Measurements from ENCODE around the gene PRKCH.
A peak's percentile ranks its signal among the peaks of the same experiment; 100 is the strongest.
"Not testable (repeated sequence)": the region's sequence is repeated elsewhere in the genome, so short reads cannot be mapped to it uniquely, and the experiment has no call there.

PRKCH gene

DNA sequence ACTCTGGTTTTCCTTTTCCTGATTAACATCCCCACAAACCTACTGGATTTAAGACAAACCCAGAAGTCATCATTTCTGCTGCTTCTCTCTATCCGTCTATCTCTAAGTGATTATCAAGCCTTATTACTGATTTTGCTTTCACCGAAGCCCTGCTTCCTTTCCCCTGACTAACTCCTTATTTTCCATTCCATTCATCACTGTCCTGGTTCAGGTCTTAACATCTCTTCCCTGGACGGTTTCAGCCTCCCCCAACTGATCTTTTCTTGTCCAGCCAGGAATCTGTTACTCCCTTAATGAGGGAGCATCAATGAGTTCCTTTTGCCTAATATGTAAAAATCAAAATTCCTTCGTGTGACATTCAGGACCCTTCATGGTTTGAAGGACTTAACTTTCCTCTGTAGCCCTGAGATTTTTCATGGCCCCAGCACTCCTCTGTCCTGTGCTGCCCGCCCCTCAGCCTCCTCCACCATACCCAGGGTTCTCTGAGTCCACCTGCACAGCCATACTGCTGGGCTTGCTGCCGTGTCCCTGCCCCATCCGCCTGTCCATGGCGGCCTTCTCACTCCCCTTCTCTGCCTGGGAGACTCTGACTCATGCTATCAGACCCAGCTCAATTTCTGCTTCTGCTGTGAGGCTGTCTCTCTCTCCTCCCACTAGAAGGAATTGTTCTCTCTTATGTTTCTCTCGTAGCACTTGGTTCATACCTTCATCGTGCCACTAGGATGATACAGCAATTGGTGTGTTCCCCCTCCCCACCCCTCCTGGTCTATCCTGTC lies 206.1 kb downstream of the PRKCH start:
- intact Hi-C loops (cut with DNase I): no loop called here

DNA sequence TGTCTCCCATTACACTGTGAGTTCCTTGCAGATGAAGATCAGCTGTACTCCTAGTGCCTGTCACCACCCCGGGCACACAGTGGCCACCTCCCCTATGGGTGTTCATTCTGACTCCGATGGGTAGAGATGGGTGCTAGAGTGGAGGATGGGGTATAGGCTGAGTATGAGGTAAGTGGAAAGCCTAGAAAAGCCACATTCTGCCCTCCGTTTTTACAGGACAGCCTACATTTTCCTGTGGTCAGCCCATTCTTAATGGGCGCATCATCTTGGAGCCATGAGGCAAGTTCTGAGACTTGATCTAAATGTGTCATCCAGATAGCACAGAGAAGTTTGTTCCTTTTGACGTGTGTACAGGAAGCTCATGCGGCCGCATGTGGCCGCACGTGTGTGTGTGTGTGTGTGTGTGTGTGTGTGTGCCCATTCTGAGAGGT lies 207.2 kb downstream of the PRKCH start:
- DNase-seq: no peak
- intact Hi-C loops (cut with DNase I): no loop called here

More for the DNA sequence above, 206.1 kb downstream of the PRKCH start:
- peak in 5 of 42 donors; percentile 14 to 65 (median 53) for DNase-seq

DNA sequence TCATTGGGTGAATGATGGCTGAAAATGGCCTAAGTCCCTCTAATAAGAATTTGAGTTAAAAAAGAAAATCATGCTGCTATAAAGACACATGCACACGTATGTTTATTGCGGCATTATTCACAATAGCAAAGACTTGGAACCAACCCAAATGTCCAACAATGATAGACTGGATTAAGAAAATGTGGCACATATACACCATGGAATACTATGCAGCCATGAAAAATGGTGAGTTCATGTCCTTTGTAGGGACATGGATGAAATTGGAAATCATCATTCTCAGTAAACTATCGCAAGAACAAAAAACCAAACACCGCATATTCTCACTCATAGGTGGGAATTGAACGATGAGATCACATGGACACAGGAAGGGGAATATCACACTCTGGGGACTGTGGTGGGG lies 208.0 kb downstream of the PRKCH start:
- DNase-seq; intact Hi-C loops (cut with DNase I): not testable (repeated sequence)

DNA sequence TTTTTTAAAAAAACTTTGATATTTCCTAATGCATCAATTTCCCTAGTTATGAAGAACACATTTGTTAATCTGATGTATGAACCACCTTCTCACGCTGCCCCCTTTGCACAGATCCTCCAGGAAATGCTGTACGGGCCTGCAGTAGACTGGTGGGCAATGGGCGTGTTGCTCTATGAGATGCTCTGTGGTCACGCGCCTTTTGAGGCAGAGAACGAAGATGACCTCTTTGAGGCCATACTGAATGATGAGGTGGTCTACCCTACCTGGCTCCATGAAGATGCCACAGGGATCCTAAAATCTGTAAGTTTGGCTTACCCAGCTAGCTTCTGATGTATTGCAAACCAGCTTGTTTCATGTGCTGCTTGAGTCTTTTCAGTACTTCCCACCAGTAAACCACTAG lies 208.9 kb downstream of the PRKCH start:
- DNase-seq: no peak
- intact Hi-C loops (cut with DNase I): no loop called here

DNA sequence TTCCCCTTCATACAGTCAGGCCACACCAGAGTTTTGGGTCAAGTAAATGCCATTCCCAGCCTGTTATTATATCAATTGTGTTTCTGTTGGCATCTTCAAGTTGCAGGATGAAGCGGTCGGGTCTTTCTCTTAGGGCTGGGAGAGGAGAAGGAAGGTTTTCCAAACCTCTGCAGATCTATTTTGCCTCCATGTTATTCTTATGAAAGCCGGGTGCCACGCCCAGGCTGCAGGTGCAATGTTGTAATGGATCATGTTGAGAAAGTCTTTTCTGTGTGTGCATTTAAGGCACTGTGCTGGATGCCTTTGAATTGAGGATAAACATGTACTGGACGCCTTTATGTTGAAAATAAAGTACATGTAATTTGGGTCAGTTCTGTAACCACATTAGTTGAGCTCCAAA lies 209.5 kb downstream of the PRKCH start:
- no peak for DNase-seq
- intact Hi-C loops (cut with DNase I): no loop called here

DNA sequence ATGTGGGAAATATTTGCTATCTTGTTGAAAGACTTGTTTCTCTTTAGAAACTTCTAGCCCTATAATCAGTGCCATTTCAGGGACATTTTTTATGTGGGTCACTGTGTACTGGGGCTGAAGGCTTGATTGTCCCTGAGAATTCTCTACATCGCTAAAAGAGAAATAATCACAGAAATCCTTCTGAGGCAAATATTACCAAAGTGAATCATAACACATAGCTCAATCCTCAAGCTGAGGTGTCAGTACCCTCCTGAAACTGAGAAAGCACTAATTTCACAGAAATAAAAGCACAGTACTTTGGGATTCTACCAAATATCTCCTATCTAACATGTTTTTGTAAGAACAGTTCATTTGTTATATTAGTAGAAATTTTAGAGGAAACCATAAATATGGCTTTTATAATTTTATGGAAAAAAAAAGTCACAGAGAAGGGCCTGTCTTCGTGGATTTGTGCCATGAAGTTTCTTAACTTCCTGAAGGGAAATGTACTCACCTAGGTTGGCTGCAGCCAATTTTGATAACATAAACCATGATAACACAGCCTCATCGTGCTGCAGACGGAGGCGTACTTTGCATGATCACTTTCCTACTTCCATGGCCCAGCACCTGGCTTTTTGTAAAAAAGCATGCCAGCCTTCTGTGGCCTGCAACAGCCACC lies 210.2 kb downstream of the PRKCH start:
- no peak for DNase-seq
- intact Hi-C loops (cut with DNase I): no loop called here

DNA sequence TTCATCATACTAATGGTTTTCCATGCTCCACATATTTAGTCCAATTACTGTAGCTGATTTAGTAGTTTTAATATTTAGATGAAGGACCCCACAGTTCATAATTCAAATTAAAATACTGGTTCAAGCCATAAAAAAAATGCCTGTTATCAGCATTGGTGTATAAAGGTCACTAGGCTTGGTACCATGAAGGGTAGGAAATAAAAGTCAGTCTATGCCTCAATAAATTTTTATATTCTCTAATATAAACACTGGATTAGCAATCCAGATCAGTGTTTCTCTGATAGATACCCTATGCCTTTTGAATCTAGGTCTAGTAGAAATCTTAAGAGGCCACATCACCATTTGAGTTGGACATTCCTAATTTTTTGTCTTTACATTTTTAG lies 210.7 kb downstream of the PRKCH start:
- intact Hi-C loops (cut with DNase I): no loop called here
- DNase-seq: no peak

DNA sequence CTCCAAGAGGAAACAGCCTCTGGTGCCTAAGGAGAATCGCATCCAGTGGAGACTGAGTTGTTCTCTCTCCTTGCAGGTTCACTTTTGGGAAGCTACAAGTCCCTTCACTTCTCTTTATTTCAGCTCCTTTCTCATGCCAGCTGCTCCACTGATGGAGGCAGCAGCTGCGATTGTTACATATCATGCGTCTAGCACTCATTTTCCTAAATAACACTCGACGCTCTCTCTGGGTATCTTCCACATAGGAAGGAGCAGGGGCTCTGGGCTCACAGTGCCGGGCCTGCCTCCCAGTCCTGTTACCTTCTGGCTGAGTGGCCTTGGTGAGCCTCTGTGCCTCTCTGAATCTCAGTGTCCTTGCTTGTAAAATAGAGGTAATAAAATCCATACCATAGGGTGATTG lies 211.4 kb downstream of the PRKCH start:
- intact Hi-C loops (cut with DNase I): no loop called here
- DNase-seq: no peak

DNA sequence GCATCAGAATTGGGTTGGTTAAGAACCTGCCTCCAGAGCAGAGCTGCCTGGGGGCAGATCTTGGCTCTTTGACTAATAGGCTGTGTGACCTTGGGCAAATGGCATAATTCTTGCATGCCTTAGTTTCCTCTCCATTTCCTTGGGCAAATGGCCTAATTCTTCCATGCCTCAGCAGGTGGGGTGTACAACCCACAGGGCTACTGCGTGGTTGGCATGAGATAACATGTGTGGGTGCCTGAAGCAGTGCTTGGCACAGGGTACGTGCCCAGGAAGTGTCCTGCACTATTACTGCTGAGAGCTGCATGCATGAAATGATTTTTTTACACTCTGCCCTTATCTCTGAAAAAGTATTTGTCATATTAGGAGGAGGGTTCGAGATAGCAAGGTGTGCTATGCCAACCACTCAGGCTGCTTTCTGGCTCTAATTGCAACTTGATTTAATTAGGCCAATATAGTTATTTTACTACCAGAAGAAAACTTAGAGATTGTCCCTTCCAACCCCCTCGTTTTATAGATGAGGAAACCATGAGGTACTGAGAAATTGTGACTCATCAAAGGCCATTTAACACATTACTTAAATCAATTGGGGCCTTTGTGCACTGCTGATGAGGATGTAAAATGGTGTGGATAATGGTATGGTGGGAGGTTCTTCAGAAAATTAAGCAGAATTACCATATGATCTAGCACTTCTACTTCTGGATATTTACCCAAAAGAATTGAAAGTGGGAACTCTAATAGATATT lies 212.3 kb downstream of the PRKCH start:
- intact Hi-C loops (cut with DNase I): no loop called here
- DNase-seq: no peak

DNA sequence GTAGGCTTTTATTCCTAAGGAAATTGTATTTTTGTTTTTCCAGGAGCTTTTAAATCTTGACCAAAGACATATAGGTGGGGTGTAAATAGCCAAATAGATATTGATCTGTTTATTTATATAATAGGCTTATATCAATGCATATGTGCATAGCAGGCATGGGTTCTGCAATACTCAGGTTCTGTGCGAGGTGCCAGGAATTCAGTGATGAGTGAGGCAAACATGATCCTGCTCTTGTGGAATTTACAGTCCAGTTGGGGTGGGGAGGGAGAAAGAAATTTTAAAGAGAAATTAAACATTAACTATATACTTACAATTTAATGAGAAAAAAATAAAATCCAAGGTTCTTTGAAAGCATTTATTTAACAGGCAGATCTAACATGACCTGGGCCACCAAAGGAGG lies 213.7 kb downstream of the PRKCH start:
- no peak for DNase-seq
- intact Hi-C loops (cut with DNase I): no loop called here

DNA sequence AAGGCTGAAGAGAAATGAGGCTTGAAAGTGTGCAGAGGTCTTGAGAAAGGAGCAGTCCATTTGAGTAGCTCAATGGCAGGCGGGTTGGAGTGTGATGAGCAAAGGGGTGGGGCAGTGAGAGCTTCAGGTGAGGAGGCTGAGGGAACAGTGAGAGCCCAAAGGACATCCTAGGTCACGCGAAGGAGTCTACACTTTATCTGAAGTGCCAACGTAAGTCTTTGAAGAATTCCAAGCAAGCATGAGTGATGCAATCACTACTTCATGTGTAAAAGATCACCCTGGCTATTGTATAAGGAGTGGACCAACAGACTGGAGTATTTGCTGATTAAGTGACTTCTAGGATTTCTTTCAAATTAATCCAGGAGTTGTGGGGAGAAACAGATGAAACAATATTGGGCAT lies 214.1 kb downstream of the PRKCH start:
- no peak for DNase-seq
- intact Hi-C loops (cut with DNase I): no loop called here

DNA sequence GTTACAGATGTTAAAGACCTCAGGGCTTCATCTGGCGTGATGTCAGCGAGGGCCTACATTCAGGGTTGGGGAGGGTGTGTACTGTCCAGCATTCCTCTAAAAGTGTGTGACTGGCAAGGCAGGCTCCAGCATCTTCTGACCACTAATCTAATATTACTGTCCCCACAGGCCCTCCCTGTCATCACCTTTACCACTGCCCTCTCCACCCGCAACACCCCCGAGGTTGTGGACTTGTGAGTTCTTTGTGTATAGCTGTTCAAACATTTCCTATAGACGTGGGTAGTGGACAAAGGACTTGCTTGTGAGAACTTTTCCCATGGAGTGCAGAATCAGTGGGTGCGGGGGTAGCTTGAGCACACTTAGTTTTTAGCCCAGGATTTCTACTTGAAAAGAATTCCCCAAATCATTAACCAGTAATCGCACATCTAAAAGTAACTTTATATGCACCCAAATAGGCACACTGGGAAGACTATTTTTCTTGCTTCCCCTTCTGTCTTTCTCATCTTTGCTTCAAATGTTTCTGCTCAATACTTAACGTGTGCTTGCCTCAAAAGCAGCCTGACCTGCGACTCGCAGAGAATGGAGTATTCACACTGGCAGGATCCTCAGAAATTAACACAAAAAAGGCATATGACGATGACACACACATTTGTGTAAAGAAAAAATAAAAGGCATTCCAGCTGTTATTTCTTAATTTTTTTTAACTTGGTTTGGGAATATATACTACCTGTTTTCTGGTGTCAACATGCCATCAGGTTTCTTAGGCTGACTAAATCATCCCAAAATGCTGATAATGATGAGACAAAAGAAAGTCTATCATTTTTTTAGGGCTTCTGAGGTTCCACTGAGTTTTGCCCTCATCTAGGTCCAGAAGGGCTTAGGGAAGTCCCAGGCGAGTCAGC lies 215.5 kb downstream of the PRKCH start:
- intact Hi-C loops (cut with DNase I): no loop called here
- no peak for DNase-seq

DNA sequence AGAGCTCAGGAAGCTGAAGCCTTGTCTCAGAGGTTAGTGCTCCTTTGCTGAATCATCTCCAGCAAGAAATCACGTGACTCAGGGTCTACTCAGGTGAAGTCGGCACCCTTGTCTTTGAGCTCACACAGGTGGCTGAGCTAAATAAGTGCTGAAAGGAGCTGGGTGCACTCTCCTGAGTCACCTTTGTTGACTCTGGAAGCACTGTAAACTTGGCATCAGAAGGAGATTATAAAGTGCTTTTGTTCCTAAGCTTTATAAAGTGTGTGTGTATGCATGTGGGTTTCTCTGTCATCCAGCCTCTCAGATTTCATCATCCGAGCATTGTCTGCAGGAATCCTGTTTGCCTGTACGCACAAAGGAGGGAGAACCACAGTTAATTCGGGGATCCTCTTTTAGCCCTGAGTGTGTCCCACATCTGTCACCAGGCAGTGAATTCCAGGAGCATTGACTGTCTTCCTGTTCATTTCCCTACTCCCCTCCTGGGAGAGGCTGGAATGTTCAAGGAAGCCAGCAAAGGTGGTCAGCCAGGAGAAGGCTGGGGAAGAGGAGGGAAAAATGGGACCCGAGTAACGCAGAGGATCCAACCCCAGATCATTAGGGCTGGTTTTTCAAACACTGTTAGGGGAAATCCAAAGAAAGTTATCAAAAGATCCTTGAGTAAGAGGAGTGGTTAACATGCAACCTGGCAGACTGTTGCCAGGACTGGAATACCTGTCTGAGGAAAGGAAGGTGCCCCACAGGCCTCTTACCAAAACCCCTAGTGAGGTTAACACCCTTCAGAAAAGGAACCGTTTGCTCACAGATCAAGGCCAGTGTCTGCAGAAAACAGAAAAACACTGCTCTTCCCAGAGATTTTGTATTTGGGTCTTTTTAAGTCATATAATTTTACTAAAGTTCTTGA lies 216.4 kb downstream of the PRKCH start:
- intact Hi-C loops (cut with DNase I): no loop called here
- peak in 3 of 42 donors; percentile 24 to 46 (median 36) for DNase-seq

DNA sequence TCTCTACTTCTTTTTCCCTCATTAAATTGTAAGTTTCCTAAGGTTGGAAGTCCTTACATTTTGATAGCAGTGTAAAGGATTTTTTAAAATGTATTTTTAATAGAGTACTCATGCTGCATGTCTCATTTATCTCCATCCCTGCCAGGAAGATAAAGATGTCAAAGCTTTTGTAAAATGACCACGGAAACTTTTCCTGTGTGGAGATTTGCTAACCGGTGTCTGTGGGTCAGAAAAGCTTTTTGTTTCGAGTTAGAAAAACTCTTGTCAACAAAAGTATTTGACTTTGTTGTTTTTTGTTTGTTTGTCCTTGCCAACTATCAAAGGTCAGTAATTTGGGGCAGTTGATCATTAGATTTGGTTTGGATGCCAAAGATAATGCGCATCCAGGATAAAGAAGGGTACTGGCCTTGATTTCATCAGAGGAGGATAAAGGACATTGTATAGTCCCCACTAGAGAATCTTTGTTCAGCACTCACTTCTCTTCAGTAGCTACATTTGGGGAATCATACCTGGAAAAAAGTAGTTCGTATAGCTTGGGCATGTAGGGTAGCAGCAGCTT lies 217.2 kb downstream of the PRKCH start:
- DNase-seq: no peak
- intact Hi-C loops (cut with DNase I): no loop called here

DNA sequence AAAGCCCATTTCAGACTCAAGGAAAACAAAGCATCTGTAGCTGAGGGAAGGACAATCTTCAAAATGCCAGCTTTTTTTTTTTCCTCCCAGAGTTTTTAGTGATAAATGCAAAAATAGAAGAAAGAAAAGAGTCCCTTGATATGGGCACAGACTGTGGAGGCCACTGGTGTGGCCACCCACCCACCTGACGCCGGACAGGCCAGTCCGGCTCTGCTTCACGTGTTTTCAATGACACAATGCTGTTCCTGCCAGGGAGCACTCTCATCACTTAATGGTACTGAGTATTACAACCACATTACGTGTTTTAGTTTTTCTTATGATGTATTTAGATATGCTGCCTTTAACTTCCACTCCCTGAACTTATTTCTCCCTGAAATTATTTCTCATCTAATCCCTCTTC lies 218.3 kb downstream of the PRKCH start:
- DNase-seq: no peak
- intact Hi-C loops (cut with DNase I): no loop called here

DNA sequence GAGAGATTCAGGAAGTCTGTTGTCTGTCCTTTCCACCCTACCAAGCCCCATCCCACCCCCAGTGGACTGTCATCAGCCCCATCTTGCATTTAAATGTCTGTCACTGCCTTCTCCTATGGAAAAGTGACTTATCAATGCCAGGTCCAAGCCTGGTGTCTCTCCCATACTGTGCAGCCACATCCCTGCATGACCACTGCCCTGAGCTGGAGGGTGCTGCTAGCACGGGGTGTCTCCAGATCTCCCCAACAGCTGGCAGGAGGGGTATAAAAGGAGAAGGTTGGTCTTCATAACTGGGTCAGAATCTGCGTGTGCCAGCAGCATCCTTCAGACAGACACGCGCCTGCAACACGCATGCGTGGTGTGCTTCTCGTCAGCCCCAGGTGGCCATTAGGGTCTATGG lies 219.6 kb downstream of the PRKCH start:
- intact Hi-C loops (cut with DNase I): no loop called here
- no peak for DNase-seq

DNA sequence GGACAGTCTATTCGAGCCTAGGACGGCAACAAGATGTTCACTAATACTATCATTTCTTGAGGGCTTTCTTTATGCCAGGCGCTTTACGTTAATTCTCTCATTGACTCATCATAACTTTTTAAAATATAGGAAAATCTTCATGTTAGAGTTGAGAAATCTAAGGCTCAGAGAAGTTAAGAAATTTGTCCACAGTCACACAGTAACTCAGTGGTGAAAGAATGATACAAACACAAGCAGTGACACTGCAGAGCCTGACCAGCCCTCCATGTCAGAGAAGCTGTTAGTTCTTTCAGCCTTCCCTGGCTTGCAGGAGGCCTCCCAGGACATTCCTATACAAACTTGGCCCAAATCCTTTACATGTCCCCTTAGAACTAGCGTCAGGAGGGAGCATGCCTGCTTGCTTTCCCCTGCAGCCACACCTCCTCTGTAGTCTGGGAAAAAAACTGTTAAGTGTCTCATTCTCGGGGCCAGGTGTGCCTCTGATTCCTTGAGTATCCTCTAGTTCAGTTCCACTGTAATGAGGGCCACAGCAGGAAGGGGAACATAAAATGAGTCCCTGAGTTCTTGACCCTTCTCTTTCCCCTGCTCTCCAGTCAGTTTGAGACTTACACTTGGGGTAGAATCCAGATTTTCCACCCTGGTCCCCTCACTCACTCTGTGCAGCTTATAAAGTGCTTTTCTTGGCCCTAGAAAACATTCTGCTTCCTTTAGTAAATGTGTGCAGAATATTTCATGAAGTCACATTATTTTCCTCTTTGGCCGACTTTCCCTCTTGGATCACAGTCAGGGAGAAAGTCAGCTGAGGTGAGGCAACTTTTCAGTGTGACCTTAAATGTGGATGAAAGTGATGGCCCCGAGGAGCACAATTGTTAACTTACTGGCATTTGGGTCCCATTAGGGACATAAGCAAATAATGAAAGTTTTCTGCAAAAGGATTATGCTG lies 221.7 kb downstream of the PRKCH start:
- DNase-seq: peak in 1 of 42 donors; percentile 44
- intact Hi-C loops (cut with DNase I): no loop called here

Data from head of caudate nucleus (tissue), 42 donors.